HT-29 (cell line): Measurements from ENCODE around the gene CYTIP. TPM values are rescaled to one million over a fixed set of nuclear protein-coding genes. Genes with fewer than 3 reads are reported as not detected.
A peak's percentile ranks its signal among the peaks of the same experiment; 100 is the strongest.

Source experiments
- DNase-seq: peaks from one replicate; pipeline ENCODE4 v3.0.0-alpha.2; 2015; ENCODE audit warnings: low spot score
- total RNA-seq: library from RNA; depleted of rRNA; stranded (reverse); fragments of >200 nt; shearing (Covaris generic); gene quantifications from 2 replicates; pipeline ENCODE4 v1.2.3, GENCODE V29; 2014

Gene CYTIP
- total RNA-seq, 1 experiment from 2014 or later = not detected

- DNase-seq = no peak
Observed at GRCh38 chr2:157465554-157465953, 21.7 kb upstream of the CYTIP start.

- DNase-seq = no peak
Observed at GRCh38 chr2:157463002-157463401, 19.1 kb upstream of the CYTIP start.

- DNase-seq = no peak
Observed at GRCh38 chr2:157460897-157461296, 17.0 kb upstream of the CYTIP start.

- peak; percentile 2 for DNase-seq
Observed at GRCh38 chr2:157460384-157460837, 16.5 kb upstream of the CYTIP start.

GRCh38 chr2:157459486-157459885, 15.6 kb upstream of the CYTIP start:
- no peak for DNase-seq

- DNase-seq = no peak
Observed at GRCh38 chr2:157447741-157448140, 3.9 kb upstream of the CYTIP start.

- DNase-seq = no peak
Observed at GRCh38 chr2:157447031-157447430, 3.1 kb upstream of the CYTIP start.

- DNase-seq = no peak
Observed at GRCh38 chr2:157444641-157445040, 752 bp upstream of the CYTIP start.

- no peak for DNase-seq
Observed at GRCh38 chr2:157443090-157443489, 799 bp downstream of the CYTIP start.

GRCh38 chr2:157442636-157443035, 1.3 kb downstream of the CYTIP start:
- DNase-seq = no peak

- DNase-seq = no peak
Observed at GRCh38 chr2:157442191-157442590, 1.7 kb downstream of the CYTIP start.

GRCh38 chr2:157441072-157441454, 2.8 kb downstream of the CYTIP start:
- no peak for DNase-seq

- no peak for DNase-seq
Observed at GRCh38 chr2:157440404-157441071, 3.4 kb downstream of the CYTIP start.

- DNase-seq = no peak
Observed at GRCh38 chr2:157439824-157440186, 4.1 kb downstream of the CYTIP start.

- no peak for DNase-seq
Observed at GRCh38 chr2:157438863-157439823, 4.7 kb downstream of the CYTIP start.

GRCh38 chr2:157433394-157433793, 10.5 kb downstream of the CYTIP start:
- no peak for DNase-seq

GRCh38 chr2:157432475-157433106, 11.3 kb downstream of the CYTIP start:
- DNase-seq = no peak

GRCh38 chr2:157431176-157431575, 12.7 kb downstream of the CYTIP start:
- no peak for DNase-seq

GRCh38 chr2:157428500-157429175, 15.3 kb downstream of the CYTIP start:
- DNase-seq = no peak

- DNase-seq = no peak
Observed at GRCh38 chr2:157427922-157428303, 16.0 kb downstream of the CYTIP start.

- no peak for DNase-seq
Observed at GRCh38 chr2:157427003-157427921, 16.6 kb downstream of the CYTIP start.
